ENCODE measurements around the gene COL27A1. TPM values are rescaled to one million over a fixed set of nuclear protein-coding genes. Genes with fewer than 3 reads are reported as not detected.

Gene COL27A1
- total RNA-seq, 1 donor from 2014 or later: 8.0 TPM

GRCh38 chr9:114139071-114139470, 16.3 kb upstream of the COL27A1 start:
- ATAC-seq (ENCODE audit: poor library complexity): no peak
- no peak for DNase-seq
- intact Hi-C loops (cut with DNase I): no loop called here

GRCh38 chr9:114140401-114140800, 14.9 kb upstream of the COL27A1 start:
- ATAC-seq (ENCODE audit: poor library complexity) (no peak), DNase-seq (no peak)
- intact Hi-C loops (cut with DNase I): no loop called here

GRCh38 chr9:114140850-114141249, 14.5 kb upstream of the COL27A1 start:
- DNase-seq: no peak
- ATAC-seq (ENCODE audit: poor library complexity): peak; percentile 78
- intact Hi-C loops (cut with DNase I): no loop called here

- intact Hi-C loops (cut with DNase I): no loop called here
- ATAC-seq (ENCODE audit: poor library complexity) (peak; percentile 56), DNase-seq (no peak)
Measured at GRCh38 chr9:114141553-114142402, 13.6 kb upstream of the COL27A1 start.

- no peak for DNase-seq
- intact Hi-C loops (cut with DNase I): no loop called here
- ATAC-seq (ENCODE audit: poor library complexity): no peak
Measured at GRCh38 chr9:114143234-114143633, 12.1 kb upstream of the COL27A1 start.

- DNase-seq: no peak
- intact Hi-C loops (cut with DNase I): loop anchor here (5.0 kb wide), 1 partner anchor 34 kb away; no protein-coding TSS in a partner anchor
- ATAC-seq (ENCODE audit: poor library complexity): no peak
Measured at GRCh38 chr9:114146735-114147134, 8.6 kb upstream of the COL27A1 start.

- no peak for ATAC-seq (ENCODE audit: poor library complexity)
- intact Hi-C loops (cut with DNase I): loop anchor here (5.0 kb wide), 1 partner anchor 37 kb away; no protein-coding TSS in a partner anchor
- no peak for DNase-seq
Measured at GRCh38 chr9:114149181-114149580, 6.2 kb upstream of the COL27A1 start.

- ATAC-seq (ENCODE audit: poor library complexity) (peak; percentile 36), DNase-seq (no peak)
- intact Hi-C loops (cut with DNase I): loop anchor here (5.0 kb wide), 1 partner anchor 38 kb away; no protein-coding TSS in a partner anchor
Measured at GRCh38 chr9:114149765-114150340, 5.5 kb upstream of the COL27A1 start.

GRCh38 chr9:114150608-114151007, 4.7 kb upstream of the COL27A1 start:
- no peak for ATAC-seq (ENCODE audit: poor library complexity)
- intact Hi-C loops (cut with DNase I): no loop called here
- no peak for DNase-seq

- DNase-seq: no peak
- ATAC-seq (ENCODE audit: poor library complexity): no peak
- intact Hi-C loops (cut with DNase I): no loop called here
Measured at GRCh38 chr9:114151426-114151956, 3.8 kb upstream of the COL27A1 start.

GRCh38 chr9:114153761-114154599, 1.4 kb upstream of the COL27A1 start:
- no peak for DNase-seq
- intact Hi-C loops (cut with DNase I): loop anchor here (2.0 kb wide), 1 partner anchor 117 kb away; no protein-coding TSS in a partner anchor
- ATAC-seq (ENCODE audit: poor library complexity): peak; percentile 22

- DNase-seq (no peak), ATAC-seq (ENCODE audit: poor library complexity) (no peak)
- intact Hi-C loops (cut with DNase I): loop anchor here (2.0 kb wide), 1 partner anchor 116 kb away; no protein-coding TSS in a partner anchor
Measured at GRCh38 chr9:114154600-114155102, 686 bp upstream of the COL27A1 start.

- DNase-seq: no peak
- peak; percentile 28 for ATAC-seq (ENCODE audit: poor library complexity)
- intact Hi-C loops (cut with DNase I): loop anchor here (2.0 kb wide), 1 partner anchor 115 kb away; no protein-coding TSS in a partner anchor
Measured at GRCh38 chr9:114155995-114156656, 789 bp downstream of the COL27A1 start.

GRCh38 chr9:114156657-114157421, 1.5 kb downstream of the COL27A1 start:
- intact Hi-C loops (cut with DNase I): no loop called here
- DNase-seq (peak; percentile 74), ATAC-seq (ENCODE audit: poor library complexity) (peak; percentile 71)

GRCh38 chr9:114157516-114158176, 2.3 kb downstream of the COL27A1 start:
- intact Hi-C loops (cut with DNase I): no loop called here
- ATAC-seq (ENCODE audit: poor library complexity) (no peak), DNase-seq (no peak)

GRCh38 chr9:114158482-114159130, 3.3 kb downstream of the COL27A1 start:
- intact Hi-C loops (cut with DNase I): no loop called here
- no peak for DNase-seq
- no peak for ATAC-seq (ENCODE audit: poor library complexity)

All from Right ventricle myocardium superior (tissue), 1 donor.